Prostate gland (tissue), 2 donors: ENCODE data around the gene RASL10B.

Source experiments
- CTCF ChIP-seq, 4 experiments: fragments of 200-600 bp in 2 of 4; fragments of 450-650 bp in 2 of 4; sonication (generic) in 2 of 4; IDR thresholded peaks; 1 replicate in 3 of 4; 2 replicates in 1 of 4; pipeline ENCODE4 v1.5.1; 2016 to 2019; ENCODE audit warnings: antibody characterized with exemption in 4 of 4, mild to moderate bottlenecking in 2 of 4, moderate library complexity in 2 of 4
- POLR2A ChIP-seq: fragments of 450-650 bp; IDR thresholded peaks from one replicate; pipeline ENCODE4 v1.6.1; 2016; ENCODE audit warnings: antibody characterized with exemption, mild to moderate bottlenecking
- POLR2AphosphoS5 ChIP-seq: sonication (generic); formaldehyde crosslinking; IDR thresholded peaks from one replicate; pipeline ENCODE4 v1.6.1; 2017; ENCODE audit warnings: antibody characterized with exemption

- TF ChIP-seq POLR2A, result no peak
- no peak for TF ChIP-seq POLR2AphosphoS5
- no peak for TF ChIP-seq CTCF (IDR thresholded peaks at IDR 0.05)
Measured at GRCh38 chr17:35765086-35765710, 33.8 kb downstream of the RASL10B start.
